ENCODE data around the gene TTK.

DNA sequence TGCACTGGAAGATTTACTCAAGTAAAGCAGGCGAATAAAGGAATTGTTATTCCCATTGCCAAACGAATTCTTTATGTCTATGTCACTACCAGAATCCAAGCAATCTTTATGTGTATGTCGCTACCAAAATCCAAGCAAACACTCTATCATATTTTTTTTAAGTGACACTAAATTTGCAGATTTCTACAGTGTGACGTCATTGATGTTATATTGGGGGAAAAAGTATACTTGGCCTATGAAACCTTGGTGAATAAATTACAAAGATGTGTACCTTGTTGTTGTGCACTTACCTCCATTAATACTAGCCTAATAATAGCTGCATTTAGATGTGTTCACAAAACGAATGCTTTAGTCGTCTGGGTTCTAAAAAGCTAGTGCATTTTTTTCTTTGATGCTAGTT lies 957 bp downstream of the TTK start:
- no peak for TF ChIP-seq POLR2A (IDR thresholded peaks at IDR 0.05; ENCODE audit: extremely low read depth, insufficient read length)
- TF ChIP-seq MYC (IDR thresholded peaks at IDR 0.05; ENCODE audit: low read depth, low read length): no peak
